HL-60 (cell line): ENCODE data around the gene NCBP2L.

Experiments used
- DNase-seq, 2 experiments: peaks; one replicate each; pipeline ENCODE4 v3.0.0-alpha.2; 2010 to 2020; ENCODE audit warnings: low read depth in 1 of 2, low spot score in 1 of 2
- H3K27ac ChIP-seq: fragments of 250-450 bp; sonication (Bioruptor Pico); replicated peaks from 2 replicates; pipeline ENCODE4 v1.5.1; 2020; ENCODE audit warnings: mild to moderate bottlenecking, moderate library complexity
- H3K27me3 ChIP-seq: fragments of 250-450 bp; sonication (Bioruptor Pico); 2 replicates; pipeline ENCODE4 v1.5.1; 2021; ENCODE audit warnings: mild to moderate bottlenecking, moderate library complexity; ENCODE audit not compliant: insufficient read depth, poor library complexity, severe bottlenecking
- H3K4me3 ChIP-seq: replicated peaks from 2 replicates; pipeline ENCODE4 v1.5.1; 2011; ENCODE audit warnings: mild to moderate bottlenecking, control low read depth, low read length; ENCODE audit not compliant: insufficient read depth
- GABPA ChIP-seq: IDR thresholded peaks from 2 replicates; pipeline ENCODE4 v1.6.1; 2012; ENCODE audit warnings: low read depth
- POLR2AphosphoS5 ChIP-seq: IDR thresholded peaks from 2 replicates; pipeline ENCODE4 v1.6.1; 2012; ENCODE audit warnings: low read depth
- SPI1 ChIP-seq: IDR thresholded peaks from 2 replicates; pipeline ENCODE4 v1.6.1; 2012; ENCODE audit warnings: low read depth, mild to moderate bottlenecking, borderline replicate concordance
- TF ChIP-seq, protein P1 (sequence below): IDR thresholded peaks from one replicate; pipeline ENCODE4 v1.5.1; 2011; ENCODE audit warnings: low read length, control low read depth, inconsistent platforms; ENCODE audit not compliant: insufficient read depth
- TF ChIP-seq, protein P2 (sequence below): IDR thresholded peaks from 2 replicates; pipeline ENCODE4 v1.6.1; 2012; ENCODE audit warnings: low read depth; ENCODE audit not compliant: insufficient replicate concordance

The NCBP2L gene

DNA sequence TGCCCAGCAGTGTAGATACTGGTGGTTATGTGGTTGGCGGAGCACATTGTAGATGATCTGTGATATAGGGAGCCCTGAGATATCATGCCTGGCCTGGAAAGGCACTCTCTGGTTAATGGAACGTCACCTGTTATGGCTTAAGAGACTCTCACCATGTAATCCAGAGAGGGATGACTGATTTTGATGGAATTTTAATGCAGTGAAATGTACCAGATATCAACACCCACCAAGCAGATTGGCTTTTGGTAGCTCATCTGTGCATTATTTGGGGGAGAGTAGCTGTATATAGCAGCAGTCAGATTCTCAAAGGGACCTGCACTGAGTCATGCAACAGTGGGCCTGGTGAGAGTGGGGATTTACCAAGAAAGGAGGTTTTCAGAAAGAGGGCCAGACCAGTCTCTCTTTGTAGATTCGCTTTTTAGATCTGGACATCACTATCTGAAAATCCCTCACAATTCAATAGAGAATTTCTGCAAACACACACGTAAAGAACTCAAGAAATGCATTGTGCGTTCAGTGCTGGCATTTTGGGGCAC is 19.2 kb upstream of the NCBP2L start:
- no peak for DNase-seq
- Histone ChIP-seq H3K4me3 (no peak overlapping the region), H3K27ac (no peak overlapping the region), H3K27me3 (peaks cover 2% of the 10 kb centered on the region)
- TF ChIP-seq POLR2AphosphoS5 (no peak), SPI1 (no peak), GABPA (no peak)
- TF ChIP-seq, protein P1, sequence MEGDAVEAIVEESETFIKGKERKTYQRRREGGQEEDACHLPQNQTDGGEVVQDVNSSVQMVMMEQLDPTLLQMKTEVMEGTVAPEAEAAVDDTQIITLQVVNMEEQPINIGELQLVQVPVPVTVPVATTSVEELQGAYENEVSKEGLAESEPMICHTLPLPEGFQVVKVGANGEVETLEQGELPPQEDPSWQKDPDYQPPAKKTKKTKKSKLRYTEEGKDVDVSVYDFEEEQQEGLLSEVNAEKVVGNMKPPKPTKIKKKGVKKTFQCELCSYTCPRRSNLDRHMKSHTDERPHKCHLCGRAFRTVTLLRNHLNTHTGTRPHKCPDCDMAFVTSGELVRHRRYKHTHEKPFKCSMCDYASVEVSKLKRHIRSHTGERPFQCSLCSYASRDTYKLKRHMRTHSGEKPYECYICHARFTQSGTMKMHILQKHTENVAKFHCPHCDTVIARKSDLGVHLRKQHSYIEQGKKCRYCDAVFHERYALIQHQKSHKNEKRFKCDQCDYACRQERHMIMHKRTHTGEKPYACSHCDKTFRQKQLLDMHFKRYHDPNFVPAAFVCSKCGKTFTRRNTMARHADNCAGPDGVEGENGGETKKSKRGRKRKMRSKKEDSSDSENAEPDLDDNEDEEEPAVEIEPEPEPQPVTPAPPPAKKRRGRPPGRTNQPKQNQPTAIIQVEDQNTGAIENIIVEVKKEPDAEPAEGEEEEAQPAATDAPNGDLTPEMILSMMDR, result no peak
- TF ChIP-seq, protein P2, sequence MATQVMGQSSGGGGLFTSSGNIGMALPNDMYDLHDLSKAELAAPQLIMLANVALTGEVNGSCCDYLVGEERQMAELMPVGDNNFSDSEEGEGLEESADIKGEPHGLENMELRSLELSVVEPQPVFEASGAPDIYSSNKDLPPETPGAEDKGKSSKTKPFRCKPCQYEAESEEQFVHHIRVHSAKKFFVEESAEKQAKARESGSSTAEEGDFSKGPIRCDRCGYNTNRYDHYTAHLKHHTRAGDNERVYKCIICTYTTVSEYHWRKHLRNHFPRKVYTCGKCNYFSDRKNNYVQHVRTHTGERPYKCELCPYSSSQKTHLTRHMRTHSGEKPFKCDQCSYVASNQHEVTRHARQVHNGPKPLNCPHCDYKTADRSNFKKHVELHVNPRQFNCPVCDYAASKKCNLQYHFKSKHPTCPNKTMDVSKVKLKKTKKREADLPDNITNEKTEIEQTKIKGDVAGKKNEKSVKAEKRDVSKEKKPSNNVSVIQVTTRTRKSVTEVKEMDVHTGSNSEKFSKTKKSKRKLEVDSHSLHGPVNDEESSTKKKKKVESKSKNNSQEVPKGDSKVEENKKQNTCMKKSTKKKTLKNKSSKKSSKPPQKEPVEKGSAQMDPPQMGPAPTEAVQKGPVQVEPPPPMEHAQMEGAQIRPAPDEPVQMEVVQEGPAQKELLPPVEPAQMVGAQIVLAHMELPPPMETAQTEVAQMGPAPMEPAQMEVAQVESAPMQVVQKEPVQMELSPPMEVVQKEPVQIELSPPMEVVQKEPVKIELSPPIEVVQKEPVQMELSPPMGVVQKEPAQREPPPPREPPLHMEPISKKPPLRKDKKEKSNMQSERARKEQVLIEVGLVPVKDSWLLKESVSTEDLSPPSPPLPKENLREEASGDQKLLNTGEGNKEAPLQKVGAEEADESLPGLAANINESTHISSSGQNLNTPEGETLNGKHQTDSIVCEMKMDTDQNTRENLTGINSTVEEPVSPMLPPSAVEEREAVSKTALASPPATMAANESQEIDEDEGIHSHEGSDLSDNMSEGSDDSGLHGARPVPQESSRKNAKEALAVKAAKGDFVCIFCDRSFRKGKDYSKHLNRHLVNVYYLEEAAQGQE, result no peak

DNA sequence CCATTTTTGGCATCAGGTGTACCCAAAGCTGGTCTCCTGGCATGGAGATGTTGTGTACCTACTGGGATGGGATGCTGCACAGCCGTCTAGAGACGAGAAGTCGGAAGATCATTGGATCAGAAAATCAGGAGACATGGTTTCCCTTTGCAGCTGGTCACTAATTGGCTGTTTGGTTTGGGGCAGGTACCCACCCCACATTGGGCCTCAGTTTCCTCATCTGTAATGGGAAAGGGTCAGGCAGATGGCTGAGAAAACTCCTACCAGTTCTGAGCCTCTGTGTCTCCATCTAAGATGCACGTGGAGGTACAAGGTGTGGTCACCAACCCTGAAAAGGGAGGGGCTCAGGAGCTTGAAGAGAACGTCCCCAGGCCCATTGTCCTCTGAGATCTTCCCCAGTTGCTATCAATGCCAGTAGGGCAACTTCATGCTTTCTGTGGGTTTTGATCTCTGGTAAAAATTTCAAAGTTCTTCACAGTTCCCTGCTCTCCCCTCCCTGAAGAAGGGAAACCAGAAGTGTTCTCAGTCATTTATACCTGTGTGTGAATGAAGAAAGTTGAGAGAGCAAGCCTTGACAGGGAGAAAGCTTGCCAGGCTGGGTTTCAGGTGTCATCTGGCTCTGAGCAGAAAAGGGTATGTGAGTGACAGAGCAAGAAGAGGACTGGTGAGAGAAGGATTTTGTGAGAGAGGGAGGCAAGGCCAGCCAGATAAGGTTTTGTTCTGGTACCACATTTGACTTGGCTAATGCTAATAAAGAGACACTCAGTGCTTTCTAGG is 17.0 kb upstream of the NCBP2L start:
- TF ChIP-seq POLR2AphosphoS5, result no peak
- TF ChIP-seq GABPA, result no peak
- TF ChIP-seq, protein P2, result no peak
- TF ChIP-seq SPI1, result no peak
- TF ChIP-seq, protein P1, result no peak
- no peak overlapping the region for H3K4me3 ChIP-seq
- no peak overlapping the region for H3K27ac ChIP-seq
- H3K27me3 ChIP-seq, result peaks cover 2% of the 10 kb centered on the region
- DNase-seq, result no peak

DNA sequence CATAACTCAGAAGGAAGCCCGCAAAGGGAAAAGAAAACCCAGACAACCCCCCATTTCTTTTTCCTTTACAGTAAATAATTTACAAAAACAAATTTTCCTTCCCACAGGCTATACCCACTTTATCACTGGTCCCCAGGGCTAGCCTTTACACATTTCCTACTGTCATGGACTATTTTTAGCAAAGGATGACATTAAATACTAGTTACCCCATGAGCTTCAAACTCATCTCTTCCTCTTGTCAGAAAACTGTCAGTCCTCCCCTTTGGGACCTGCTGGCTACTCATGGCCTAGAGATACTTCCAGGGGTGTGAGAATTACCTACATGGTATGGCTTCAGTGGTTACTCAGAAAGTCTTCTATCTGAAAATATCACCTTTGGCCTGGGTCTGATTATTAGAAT is 13.9 kb upstream of the NCBP2L start:
- H3K27me3 ChIP-seq, result no peaks in the 10 kb centered on the region
- TF ChIP-seq POLR2AphosphoS5, result no peak
- H3K4me3 ChIP-seq, result no peak overlapping the region
- no peak overlapping the region for H3K27ac ChIP-seq
- no peak for DNase-seq

DNA sequence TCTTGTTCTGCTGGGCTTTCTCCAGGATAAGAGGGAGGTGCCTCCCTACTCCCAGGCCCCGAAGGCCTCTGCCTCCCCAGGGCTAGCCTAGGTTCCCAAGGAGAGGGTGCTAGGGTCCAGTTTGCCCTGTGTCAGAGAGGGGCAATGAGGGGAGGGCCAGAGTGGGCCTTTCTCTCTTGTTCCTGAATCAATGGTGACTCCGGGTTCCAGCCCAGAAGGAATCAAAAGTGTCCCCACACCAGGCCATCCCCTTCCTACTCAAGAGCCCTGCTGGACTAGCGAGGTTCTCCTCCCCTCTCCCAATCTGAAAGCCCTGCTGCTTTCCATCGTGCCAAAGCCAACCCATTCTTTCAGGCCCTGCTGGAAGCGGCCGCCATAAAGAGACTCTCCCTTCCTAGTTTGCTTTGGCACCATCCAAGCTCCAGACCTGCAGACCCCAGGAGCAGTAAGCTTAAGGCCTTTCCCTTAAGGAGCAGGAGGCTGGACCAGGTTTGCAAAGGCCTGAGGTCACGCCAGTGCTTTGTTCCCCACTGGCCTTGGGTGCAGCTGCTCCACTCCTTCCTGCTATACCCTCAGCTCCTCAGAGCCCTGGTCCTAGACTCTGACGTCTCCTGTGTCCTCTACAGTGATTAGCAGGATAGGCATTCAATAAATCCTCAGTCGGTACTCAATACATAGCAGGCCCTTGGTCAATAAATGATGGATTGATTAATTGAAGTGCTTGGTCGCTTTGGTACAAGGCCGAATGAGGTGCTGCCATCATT is 12.5 kb upstream of the NCBP2L start:
- TF ChIP-seq POLR2AphosphoS5 (no peak), SPI1 (no peak), GABPA (no peak)
- TF ChIP-seq, protein P1, result no peak
- TF ChIP-seq, protein P2, result no peak
- no peak overlapping the region for H3K4me3 ChIP-seq
- peaks cover 2% of the 10 kb centered on the region for H3K27me3 ChIP-seq
- no peak for DNase-seq
- H3K27ac ChIP-seq, result no peak overlapping the region
